DND-41 (cell line): ENCODE measurements around the gene KRT23.

ENCODE experiments used
- EZH2 ChIP-seq: IDR thresholded peaks from 3 replicates; pipeline ENCODE4 v1.6.1; 2012; ENCODE audit warnings: borderline replicate concordance, low read depth, mild to moderate bottlenecking, moderate library complexity, low read length, inconsistent platforms; ENCODE audit not compliant: severe bottlenecking
- TF ChIP-seq, protein P1 (sequence below): IDR thresholded peaks from 2 replicates; pipeline ENCODE4 v1.5.1; 2012; ENCODE audit warnings: borderline replicate concordance, low read length, moderate library complexity, mild to moderate bottlenecking; ENCODE audit not compliant: poor library complexity, severe bottlenecking; ENCODE audit errors: extremely low read depth

DNA sequence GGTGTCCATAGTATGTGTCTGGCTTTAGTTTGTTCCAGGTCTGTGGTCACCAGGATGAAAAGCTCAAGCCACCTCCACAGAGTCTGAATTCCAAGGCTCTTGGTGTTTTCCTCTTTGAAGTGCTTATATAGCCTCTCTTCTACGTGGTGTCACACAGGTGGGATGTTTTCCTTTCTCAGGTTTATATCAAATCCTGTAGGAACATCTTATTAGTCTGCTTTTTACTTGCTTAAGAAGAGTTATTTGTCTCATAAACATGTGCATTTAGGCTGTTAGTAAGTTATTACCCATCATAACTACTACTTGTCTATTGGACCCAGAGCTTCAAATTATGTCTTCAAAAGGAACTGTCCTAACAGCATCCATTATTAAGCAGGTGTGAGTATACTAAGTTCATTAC lies 29.4 kb upstream of the KRT23 start, which contains the start of gene KRT39:
- TF ChIP-seq, protein P1, sequence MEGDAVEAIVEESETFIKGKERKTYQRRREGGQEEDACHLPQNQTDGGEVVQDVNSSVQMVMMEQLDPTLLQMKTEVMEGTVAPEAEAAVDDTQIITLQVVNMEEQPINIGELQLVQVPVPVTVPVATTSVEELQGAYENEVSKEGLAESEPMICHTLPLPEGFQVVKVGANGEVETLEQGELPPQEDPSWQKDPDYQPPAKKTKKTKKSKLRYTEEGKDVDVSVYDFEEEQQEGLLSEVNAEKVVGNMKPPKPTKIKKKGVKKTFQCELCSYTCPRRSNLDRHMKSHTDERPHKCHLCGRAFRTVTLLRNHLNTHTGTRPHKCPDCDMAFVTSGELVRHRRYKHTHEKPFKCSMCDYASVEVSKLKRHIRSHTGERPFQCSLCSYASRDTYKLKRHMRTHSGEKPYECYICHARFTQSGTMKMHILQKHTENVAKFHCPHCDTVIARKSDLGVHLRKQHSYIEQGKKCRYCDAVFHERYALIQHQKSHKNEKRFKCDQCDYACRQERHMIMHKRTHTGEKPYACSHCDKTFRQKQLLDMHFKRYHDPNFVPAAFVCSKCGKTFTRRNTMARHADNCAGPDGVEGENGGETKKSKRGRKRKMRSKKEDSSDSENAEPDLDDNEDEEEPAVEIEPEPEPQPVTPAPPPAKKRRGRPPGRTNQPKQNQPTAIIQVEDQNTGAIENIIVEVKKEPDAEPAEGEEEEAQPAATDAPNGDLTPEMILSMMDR = no peak
- no peak for TF ChIP-seq EZH2
